ENCODE data around the gene TMEM69. TPM values are rescaled to one million over a fixed set of nuclear protein-coding genes. Genes with fewer than 3 reads are reported as not detected.

TMEM69 gene, protein sequence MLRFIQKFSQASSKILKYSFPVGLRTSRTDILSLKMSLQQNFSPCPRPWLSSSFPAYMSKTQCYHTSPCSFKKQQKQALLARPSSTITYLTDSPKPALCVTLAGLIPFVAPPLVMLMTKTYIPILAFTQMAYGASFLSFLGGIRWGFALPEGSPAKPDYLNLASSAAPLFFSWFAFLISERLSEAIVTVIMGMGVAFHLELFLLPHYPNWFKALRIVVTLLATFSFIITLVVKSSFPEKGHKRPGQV
- total RNA-seq, result 20.0 and 23.1 TPM in 2 replicates
- long read RNA-seq, transcript TMEM69-201 (3 exons, 2,439 nt), result major isoform, 42 of 57 reads
- long read RNA-seq, partial matches to known transcripts, result 5 of 57 reads
- long read RNA-seq, other reads (novel, unspliced or antisense), result 8 of 57 reads

DNA sequence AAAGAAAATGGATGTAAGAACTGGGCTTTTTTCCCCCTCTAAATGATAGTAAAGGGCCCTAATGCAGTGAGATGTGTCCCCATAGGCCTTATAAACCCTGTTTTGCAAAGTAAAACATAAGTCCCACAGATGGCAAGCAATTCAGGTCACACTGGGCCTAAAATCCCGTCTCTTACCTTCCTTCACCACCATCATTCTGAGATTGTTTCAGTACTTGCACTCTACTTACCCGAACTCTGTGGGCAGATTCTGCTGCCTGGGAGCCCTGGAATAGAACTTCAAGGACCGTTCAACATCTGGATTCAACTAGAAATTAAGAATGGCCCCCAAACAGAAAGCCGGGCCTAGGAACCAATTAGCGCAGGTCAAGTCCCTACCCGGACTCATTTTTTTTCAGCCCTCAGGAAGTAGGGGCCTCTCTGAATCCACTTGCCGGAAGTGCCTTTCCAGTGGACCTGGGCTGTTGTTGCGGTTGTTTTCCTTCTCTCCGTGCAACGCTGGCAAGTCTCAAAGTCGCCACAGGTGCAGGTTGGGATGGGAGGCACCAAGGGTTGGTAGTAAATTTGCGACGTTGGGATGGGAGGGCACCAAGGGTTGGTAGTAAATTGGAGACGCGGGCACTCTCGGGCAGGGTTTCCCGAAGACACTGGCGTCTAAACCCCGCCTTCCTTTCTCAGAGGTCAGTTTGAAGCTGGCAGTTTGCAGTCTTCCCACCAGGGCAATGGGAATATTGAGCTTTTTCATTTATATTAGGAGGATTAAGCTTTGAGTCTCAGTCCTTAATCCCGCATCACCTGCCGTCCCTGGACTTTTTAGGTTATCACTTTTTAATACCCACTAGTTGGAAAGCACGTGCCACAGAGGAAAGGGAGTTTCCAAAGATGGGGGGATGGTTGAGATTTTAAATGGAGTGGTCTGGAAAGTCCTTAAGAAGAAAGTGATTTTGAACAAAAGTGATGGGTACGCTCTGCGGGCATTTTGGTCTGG is at the start of gene TMEM69:
TSS of gene TMEM69 (plus strand) at position 428 of the 987 bp plus-strand sequence. CDS start 2,888 bp downstream, outside the sequence.
- TF ChIP-seq, protein P1, sequence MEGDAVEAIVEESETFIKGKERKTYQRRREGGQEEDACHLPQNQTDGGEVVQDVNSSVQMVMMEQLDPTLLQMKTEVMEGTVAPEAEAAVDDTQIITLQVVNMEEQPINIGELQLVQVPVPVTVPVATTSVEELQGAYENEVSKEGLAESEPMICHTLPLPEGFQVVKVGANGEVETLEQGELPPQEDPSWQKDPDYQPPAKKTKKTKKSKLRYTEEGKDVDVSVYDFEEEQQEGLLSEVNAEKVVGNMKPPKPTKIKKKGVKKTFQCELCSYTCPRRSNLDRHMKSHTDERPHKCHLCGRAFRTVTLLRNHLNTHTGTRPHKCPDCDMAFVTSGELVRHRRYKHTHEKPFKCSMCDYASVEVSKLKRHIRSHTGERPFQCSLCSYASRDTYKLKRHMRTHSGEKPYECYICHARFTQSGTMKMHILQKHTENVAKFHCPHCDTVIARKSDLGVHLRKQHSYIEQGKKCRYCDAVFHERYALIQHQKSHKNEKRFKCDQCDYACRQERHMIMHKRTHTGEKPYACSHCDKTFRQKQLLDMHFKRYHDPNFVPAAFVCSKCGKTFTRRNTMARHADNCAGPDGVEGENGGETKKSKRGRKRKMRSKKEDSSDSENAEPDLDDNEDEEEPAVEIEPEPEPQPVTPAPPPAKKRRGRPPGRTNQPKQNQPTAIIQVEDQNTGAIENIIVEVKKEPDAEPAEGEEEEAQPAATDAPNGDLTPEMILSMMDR (IDR thresholded peaks at IDR 0.05), result peak; percentile 24
- peak within 1 kb of the TSS; percentile 100 for H3K27ac Mint-ChIP-seq (ENCODE audit: unreplicated experiment)
- peaks cover 30% of the 10 kb centered on the region for H3K4me1 Mint-ChIP-seq (ENCODE audit: unreplicated experiment)
- H3K4me3 Mint-ChIP-seq (ENCODE audit: unreplicated experiment), result peak within 1 kb of the TSS; percentile 99
- H3K9me3 Mint-ChIP-seq (ENCODE audit: unreplicated experiment), result no peaks in the 10 kb centered on the region
- DNase-seq (ENCODE audit: extremely low spot score, unreplicated experiment), result peak; percentile 89
- no peaks in the 10 kb centered on the region for H3K27me3 Mint-ChIP-seq (ENCODE audit: unreplicated experiment)
- peaks cover 6% of the 10 kb centered on the region for H3K36me3 Mint-ChIP-seq (ENCODE audit: unreplicated experiment)

DNA sequence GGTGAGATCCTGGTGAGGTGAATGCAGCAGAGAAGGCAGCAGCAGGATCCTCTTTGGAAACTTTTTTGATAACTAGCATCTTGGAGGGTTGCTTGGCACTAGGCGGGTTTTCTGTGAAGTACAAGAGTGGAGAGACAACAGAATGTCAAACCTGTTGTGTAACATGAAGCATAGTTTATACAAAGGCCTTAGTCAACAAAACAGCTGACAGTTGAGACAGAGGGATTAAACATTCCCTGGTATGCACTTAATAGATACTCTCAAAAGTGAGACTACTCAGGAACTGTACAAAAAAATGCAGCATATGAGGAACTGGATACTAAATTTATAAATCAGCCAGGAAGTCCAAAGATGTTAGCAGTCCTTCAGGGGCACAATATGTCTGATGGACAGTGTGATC is 47.7 kb upstream of the TMEM69 start:
- Mint-ChIP-seq H3K27me3 (ENCODE audit: unreplicated experiment) (no peaks in the 10 kb centered on the region), H3K36me3 (ENCODE audit: unreplicated experiment) (peaks cover 22% of the 10 kb centered on the region), H3K4me3 (ENCODE audit: unreplicated experiment) (no peak overlapping the region), H3K27ac (ENCODE audit: unreplicated experiment) (no peak overlapping the region), H3K9me3 (ENCODE audit: unreplicated experiment) (no peaks in the 10 kb centered on the region), H3K4me1 (ENCODE audit: unreplicated experiment) (peaks cover 3% of the 10 kb centered on the region)
- TF ChIP-seq, protein P1 (IDR thresholded peaks at IDR 0.05), result no peak
- DNase-seq (ENCODE audit: extremely low spot score, unreplicated experiment), result no peak

DNA sequence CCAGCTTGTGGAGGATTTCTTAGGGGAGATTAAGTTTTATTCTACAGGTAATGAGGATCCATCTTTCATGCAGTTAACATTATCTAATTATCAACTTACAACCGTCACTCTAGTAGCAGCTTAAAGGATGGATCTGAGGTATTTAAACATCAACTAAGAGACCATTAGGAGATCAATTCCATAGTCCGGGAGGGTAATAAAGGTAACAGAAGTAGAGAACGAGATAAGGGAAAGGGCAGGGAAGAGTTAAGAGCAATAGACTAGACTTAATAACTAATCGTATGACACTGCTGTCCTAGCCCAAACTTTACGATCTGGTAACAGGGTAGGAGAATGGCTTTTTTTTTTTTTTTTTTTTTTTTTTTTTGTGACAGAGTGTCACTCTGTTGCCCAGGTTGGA is 44.7 kb upstream of the TMEM69 start:
- Mint-ChIP-seq H3K27ac (ENCODE audit: unreplicated experiment) (no peak overlapping the region), H3K4me3 (ENCODE audit: unreplicated experiment) (no peak overlapping the region), H3K9me3 (ENCODE audit: unreplicated experiment) (no peaks in the 10 kb centered on the region), H3K4me1 (ENCODE audit: unreplicated experiment) (peaks cover 8% of the 10 kb centered on the region), H3K27me3 (ENCODE audit: unreplicated experiment) (no peaks in the 10 kb centered on the region), H3K36me3 (ENCODE audit: unreplicated experiment) (peaks cover 31% of the 10 kb centered on the region)
- TF ChIP-seq, protein P1 (IDR thresholded peaks at IDR 0.05), result no peak
- DNase-seq (ENCODE audit: extremely low spot score, unreplicated experiment), result no peak

DNA sequence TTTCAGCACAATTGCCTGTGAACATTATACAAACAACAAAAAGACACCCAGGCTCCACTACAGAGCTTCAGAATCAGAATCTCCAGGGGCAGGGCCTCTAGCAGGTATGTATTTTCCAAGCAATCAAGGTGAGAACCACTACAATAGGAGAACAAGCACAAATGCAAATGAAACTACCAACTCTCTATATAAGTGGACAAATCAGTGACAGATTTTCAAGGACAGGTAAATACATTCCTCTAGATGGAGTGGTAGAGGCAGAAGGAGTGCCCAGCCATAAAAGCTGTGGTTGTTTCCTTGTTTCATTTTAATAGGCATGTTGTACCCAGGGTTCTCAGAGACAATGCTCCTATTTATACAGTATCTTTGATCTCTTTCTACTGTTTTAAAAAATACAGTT is 44.0 kb upstream of the TMEM69 start:
- Mint-ChIP-seq H3K27ac (ENCODE audit: unreplicated experiment) (no peak overlapping the region), H3K4me1 (ENCODE audit: unreplicated experiment) (peaks cover 8% of the 10 kb centered on the region), H3K4me3 (ENCODE audit: unreplicated experiment) (no peak overlapping the region), H3K36me3 (ENCODE audit: unreplicated experiment) (peaks cover 31% of the 10 kb centered on the region), H3K27me3 (ENCODE audit: unreplicated experiment) (no peaks in the 10 kb centered on the region), H3K9me3 (ENCODE audit: unreplicated experiment) (no peaks in the 10 kb centered on the region)
- TF ChIP-seq, protein P1 (IDR thresholded peaks at IDR 0.05), result no peak
- DNase-seq (ENCODE audit: extremely low spot score, unreplicated experiment), result no peak

Measured in osteocyte (in vitro differentiated cells).